GM12873 (cell line): ENCODE data around the gene DDX51.

ENCODE experiments used
- TF ChIP-seq, protein P1 (sequence below): IDR thresholded peaks from 2 replicates; pipeline ENCODE4 v1.5.1; 2012; ENCODE audit warnings: low read depth, mild to moderate bottlenecking, moderate library complexity, low read length, control low read depth; ENCODE audit not compliant: insufficient read depth; ENCODE audit errors: missing control alignments

The DDX51 gene

DNA sequence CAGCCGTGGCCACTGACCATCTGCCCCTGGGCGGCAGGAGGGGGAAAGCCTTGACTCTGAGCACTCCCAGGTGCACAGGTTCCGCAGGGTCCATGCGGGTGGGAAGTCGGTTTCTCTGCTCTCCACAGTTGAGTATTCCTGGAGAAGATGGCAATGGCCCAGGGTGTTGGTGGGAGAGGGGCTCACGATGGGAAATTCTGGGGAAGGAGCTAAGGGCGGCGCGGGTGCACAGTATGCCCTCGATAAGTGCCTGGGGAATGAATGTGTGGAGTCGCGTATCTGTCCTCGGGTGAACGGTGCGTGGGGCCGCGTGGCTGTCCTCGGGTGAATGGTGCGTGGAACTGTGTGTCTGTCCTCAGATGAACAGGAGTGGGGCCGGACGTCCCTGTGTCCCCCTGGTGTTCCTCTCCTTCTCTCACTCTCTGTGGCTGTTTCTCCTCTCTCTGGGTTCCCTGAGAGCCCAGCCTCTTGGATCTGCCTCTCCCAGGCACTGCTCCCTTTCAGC lies 38.1 kb upstream of the DDX51 start:
- TF ChIP-seq, protein P1, sequence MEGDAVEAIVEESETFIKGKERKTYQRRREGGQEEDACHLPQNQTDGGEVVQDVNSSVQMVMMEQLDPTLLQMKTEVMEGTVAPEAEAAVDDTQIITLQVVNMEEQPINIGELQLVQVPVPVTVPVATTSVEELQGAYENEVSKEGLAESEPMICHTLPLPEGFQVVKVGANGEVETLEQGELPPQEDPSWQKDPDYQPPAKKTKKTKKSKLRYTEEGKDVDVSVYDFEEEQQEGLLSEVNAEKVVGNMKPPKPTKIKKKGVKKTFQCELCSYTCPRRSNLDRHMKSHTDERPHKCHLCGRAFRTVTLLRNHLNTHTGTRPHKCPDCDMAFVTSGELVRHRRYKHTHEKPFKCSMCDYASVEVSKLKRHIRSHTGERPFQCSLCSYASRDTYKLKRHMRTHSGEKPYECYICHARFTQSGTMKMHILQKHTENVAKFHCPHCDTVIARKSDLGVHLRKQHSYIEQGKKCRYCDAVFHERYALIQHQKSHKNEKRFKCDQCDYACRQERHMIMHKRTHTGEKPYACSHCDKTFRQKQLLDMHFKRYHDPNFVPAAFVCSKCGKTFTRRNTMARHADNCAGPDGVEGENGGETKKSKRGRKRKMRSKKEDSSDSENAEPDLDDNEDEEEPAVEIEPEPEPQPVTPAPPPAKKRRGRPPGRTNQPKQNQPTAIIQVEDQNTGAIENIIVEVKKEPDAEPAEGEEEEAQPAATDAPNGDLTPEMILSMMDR: no peak

DNA sequence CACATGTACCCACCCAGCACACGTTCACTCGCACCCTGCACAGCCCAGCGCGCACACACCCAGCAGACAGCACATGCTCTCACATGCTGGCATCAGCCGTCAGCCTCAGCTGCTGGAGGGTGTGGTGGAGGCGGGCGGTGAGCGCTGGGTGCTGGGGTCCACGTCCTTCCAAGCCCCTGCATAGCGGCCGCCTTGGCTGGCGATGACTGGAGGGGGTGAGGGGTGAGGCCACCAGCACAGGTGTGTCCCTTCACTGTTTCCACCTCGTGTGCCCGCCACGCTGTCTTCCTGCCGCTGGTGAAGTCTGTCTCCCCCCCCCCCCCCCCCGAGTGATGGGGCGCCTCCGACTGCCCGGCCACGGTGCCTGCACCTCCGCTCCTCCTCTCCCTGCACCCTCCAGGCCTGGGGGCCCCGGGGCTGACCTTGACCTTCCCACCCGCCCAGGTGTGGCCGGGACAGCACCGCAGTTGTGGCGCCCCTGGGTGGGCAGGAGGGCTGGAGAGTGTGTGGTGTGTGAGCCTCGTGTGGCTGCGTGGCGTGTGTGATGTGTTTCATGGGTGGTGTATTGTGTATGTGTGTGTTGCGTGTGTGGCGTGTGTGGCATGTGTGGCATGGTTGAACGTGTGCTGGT lies 37.6 kb upstream of the DDX51 start:
- TF ChIP-seq, protein P1: no peak

- TF ChIP-seq, protein P1: no peak
Measured at GRCh38 chr12:132180648-132181546, 36.8 kb upstream of the DDX51 start.

- TF ChIP-seq, protein P1: no peak
Measured at GRCh38 chr12:132179431-132180362, 35.6 kb upstream of the DDX51 start.

- TF ChIP-seq, protein P1: peak; percentile 7
Measured at GRCh38 chr12:132178801-132179401, 34.8 kb upstream of the DDX51 start.

DNA sequence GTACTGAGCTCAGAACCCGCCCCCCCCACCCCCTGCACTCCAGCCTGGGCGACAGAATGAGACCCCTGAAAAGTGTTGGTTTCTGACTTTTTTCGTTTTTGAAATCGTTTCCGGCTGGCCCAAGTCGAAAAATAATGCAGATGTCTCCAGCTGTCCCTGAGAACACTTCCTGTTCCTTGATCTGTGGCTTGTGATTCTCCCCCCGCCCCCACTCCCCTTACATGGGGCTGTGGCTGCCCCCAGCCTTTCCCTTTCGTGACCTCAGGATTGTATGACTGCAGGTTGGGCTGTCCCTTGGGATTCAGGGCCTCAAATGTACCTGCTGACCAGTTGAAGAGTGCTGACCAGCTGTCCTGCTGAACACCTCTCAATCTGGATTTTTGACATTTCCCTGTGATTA lies 34.2 kb upstream of the DDX51 start:
- TF ChIP-seq, protein P1: no peak
